Gastrocnemius medialis (tissue), 4 donors: ENCODE data around the gene EXOC6. TPM values are rescaled to one million over a fixed set of nuclear protein-coding genes. Genes with fewer than 3 reads are reported as not detected.

Experiments
- ATAC-seq, 2 donors: fragments of 150-250 bp; one replicate each; pipeline ENCODE4 v1.9.1; 2016
- DNase-seq, 2 donors: peaks; one replicate each; pipeline ENCODE4 v3.0.0-alpha.2; 2019
- H3K27ac ChIP-seq, 4 donors: fragments of 200-600 bp; sonication (generic); 1 replicate in 1 of 4; 2 replicates in 3 of 4; pipeline ENCODE4 v1.5.1; 2016 to 2018; ENCODE audit warnings: mild to moderate bottlenecking in 2 of 4, moderate library complexity in 1 of 4
- H3K27me3 ChIP-seq, 3 donors: fragments of 200-600 bp; sonication (generic) in 2 of 3; 1 replicate in 1 of 3; 2 replicates in 2 of 3; pipeline versions ENCODE4 v1.5.1 to v1.6.0; 2016 to 2019; ENCODE audit warnings: mild to moderate bottlenecking in 1 of 3, moderate library complexity in 1 of 3
- H3K36me3 ChIP-seq, 2 donors: fragments of 200-600 bp; sonication (generic) in 1 of 2; one replicate each; pipeline ENCODE4 v1.5.1; 2017 to 2018
- H3K4me1 ChIP-seq, 2 donors: fragments of 200-600 bp; sonication (generic) in 1 of 2; one replicate each; pipeline ENCODE4 v1.5.1; 2016 to 2017; ENCODE audit warnings: mild to moderate bottlenecking in 2 of 2
- H3K4me3 ChIP-seq, 4 donors: fragments of 200-600 bp; sonication (generic) in 3 of 4; 1 replicate in 1 of 4; 2 replicates in 3 of 4; pipeline ENCODE4 v1.5.1; 2016 to 2019; ENCODE audit warnings: mild to moderate bottlenecking in 2 of 4
- H3K9me3 ChIP-seq, 3 donors: fragments of 200-600 bp; sonication (generic) in 2 of 3; 1 replicate in 1 of 3; 2 replicates in 2 of 3; pipeline ENCODE4 v1.5.1; 2016 to 2019
- CTCF ChIP-seq, 5 experiments: fragments of 450-650 bp in 3 of 5; fragments of 200-600 bp in 2 of 5; sonication (generic) in 2 of 5; IDR thresholded peaks in 4 of 5; conservative IDR thresholded peaks in 1 of 5; 1 replicate in 4 of 5; 2 replicates in 1 of 5; pipeline ENCODE4 v1.5.1; 2016 to 2019; ENCODE audit warnings: antibody characterized with exemption in 5 of 5, mild to moderate bottlenecking in 3 of 5, moderate library complexity in 3 of 5
- POLR2A ChIP-seq, 2 donors: fragments of 450-650 bp; IDR thresholded peaks; one replicate each; pipeline ENCODE4 v1.6.1; 2017; ENCODE audit warnings: antibody characterized with exemption in 2 of 2, mild to moderate bottlenecking in 2 of 2, moderate library complexity in 2 of 2
- in situ Hi-C, 4 donors: fragments of 200-750 bp; cut with MboI; loops; one replicate each; pipeline versions ENCODE4 v1.15.0 to v1.8.0; 2017; ENCODE audit warnings: low sequenced_read_pairs in 4 of 4
- intact Hi-C: fragments of 100-400 bp; cut with DNase I; formaldehyde crosslinking; loops from one replicate; pipeline ENCODE4 v1.15.1; 2023; ENCODE audit warnings: low total_unique reads
- total RNA-seq, 4 donors: library from RNA; depleted of rRNA; stranded (reverse); fragments of >200 nt; gene quantifications; one replicate each; pipeline versions ENCODE4 v1.1.0 to v1.2.3, GENCODE V29; 2016

The EXOC6 gene
- total RNA-seq, 4 donors from 2014 or later, result 11.8 to 16.8 (median 14.6) TPM

DNA sequence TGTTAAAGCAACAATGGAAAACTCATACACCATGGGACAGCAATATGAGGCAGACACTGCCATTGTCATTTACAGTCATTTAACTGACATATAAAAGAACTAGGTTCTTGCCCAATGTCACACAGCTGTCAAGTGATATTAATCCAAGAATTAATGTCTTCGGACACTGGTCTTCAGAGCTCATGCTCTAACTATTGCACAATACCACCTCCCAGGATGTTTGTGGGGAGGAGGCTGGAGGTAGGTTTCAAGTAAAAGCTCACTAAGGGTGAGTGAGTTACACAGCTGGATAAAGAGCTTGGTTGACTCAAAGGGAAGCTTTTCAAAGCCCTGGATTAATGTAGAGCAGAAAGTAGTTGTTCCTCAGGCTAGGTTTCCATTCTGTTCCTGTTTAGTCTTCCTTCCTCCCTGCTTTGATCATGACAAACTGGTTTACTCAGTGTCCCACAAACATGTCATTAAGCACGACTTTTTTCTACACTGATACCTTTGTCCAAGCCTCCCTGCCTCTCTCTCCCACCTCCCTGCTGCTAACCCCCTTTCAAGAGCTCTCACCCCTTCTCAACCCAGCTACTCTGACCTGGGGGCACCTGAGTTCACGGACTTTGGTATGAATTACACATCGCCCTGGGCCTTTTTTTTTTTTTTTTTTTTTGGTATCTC is 987 bp upstream of the EXOC6 start:
- Histone ChIP-seq H3K27me3 (no peaks in the 10 kb centered on the region), H3K27ac (peak overlapping the region; percentile 79 to 95 (median 88)), H3K4me1 (peaks cover 11 to 24% of the 10 kb centered on the region in 2 donors), H3K36me3 (no peaks in the 10 kb centered on the region), H3K9me3 (no peaks in the 10 kb centered on the region), H3K4me3 (peak overlapping the region in 3 of 4 donors; percentile 74 to 99 (median 93))
- intact Hi-C loops, result loop anchor here (5.0 kb wide), 2 partner anchors 275 to 605 kb away; partner anchors contain the start of gene IDE
- DNase-seq (no peak), ATAC-seq (peak in 1 of 2 donors; percentile 7)
- no peak for TF ChIP-seq CTCF (IDR thresholded peaks at IDR 0.05 in 4 of 5, conservative IDR thresholded peaks at IDR 0.05 in 1 of 5)
- no peak for TF ChIP-seq POLR2A (IDR thresholded peaks at IDR 0.05)
- in situ Hi-C loops, result no loop called here

DNA sequence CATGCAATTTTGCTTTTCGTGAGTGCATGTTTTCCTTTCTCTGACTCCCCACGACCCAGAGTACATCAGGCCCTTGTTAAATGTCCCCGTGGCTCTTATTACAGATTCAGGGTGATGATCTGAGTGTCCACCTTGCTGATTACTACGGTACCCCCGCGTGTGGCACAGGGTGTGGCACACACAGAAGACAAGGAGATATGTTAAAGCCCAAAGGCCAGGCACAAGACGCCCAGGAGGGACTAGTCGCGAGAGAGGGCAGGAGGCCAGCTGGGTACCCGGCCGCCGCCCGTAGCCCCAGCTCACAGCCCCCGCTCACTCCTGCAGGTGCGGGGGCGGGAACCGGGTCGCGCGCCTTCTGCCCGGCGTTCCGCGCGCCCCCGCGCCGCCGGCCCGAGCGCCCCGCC is 281 bp upstream of the EXOC6 start:
- in situ Hi-C loops (no loop called here), intact Hi-C loops (loop anchor here (5.0 kb wide), 2 partner anchors 276 to 606 kb away; partner anchors contain the start of gene IDE)
- no peaks in the 10 kb centered on the region for H3K36me3 ChIP-seq
- peak overlapping the region; percentile 79 to 95 (median 88) for H3K27ac ChIP-seq
- H3K4me1 ChIP-seq, result peaks cover 8 to 24% of the 10 kb centered on the region in 2 donors
- TF ChIP-seq POLR2A (IDR thresholded peaks at IDR 0.05), result no peak
- no peak for TF ChIP-seq CTCF (IDR thresholded peaks at IDR 0.05 in 4 of 5, conservative IDR thresholded peaks at IDR 0.05 in 1 of 5)
- ATAC-seq (peak in 1 of 2 donors; percentile 19), DNase-seq (no peak)
- H3K27me3 ChIP-seq, result no peaks in the 10 kb centered on the region
- peak overlapping the region; percentile 74 to 99 (median 94) for H3K4me3 ChIP-seq
- H3K9me3 ChIP-seq, result no peaks in the 10 kb centered on the region

DNA sequence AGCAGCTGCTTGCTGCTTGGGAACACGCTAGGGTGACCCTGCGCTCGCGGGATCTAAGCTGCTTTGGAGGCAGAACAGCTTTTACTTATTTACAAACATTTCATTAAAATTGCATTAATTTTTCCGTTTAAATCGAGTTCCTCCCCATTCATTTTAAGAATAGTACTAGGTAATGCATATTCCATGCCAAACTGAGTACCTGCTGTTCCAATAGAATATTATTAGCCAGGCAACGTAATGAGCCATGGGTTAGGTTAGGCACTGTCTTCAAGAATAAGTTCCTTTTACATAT is 860 bp downstream of the EXOC6 start:
- in situ Hi-C loops, result no loop called here
- Histone ChIP-seq H3K27ac (peak overlapping the region; percentile 79 to 95 (median 88)), H3K36me3 (no peaks in the 10 kb centered on the region), H3K27me3 (no peaks in the 10 kb centered on the region), H3K4me3 (peak overlapping the region; percentile 74 to 99 (median 94)), H3K9me3 (no peaks in the 10 kb centered on the region), H3K4me1 (peaks cover 8 to 21% of the 10 kb centered on the region in 2 donors)
- intact Hi-C loops, result loop anchor here (5.0 kb wide), 2 partner anchors 277 to 607 kb away; partner anchors contain the start of gene IDE
- ATAC-seq, result no peak
- DNase-seq, result no peak
- no peak for TF ChIP-seq POLR2A (IDR thresholded peaks at IDR 0.05)
- TF ChIP-seq CTCF (IDR thresholded peaks at IDR 0.05 in 4 of 5, conservative IDR thresholded peaks at IDR 0.05 in 1 of 5), result no peak

- DNase-seq (no peak), ATAC-seq (no peak)
- Histone ChIP-seq H3K4me3 (peak overlapping the region; percentile 74 to 99 (median 94)), H3K36me3 (no peaks in the 10 kb centered on the region), H3K27ac (peak overlapping the region in 3 of 4 donors; percentile 79 to 95 (median 92)), H3K27me3 (no peaks in the 10 kb centered on the region), H3K4me1 (peaks cover 8 to 21% of the 10 kb centered on the region in 2 donors), H3K9me3 (no peaks in the 10 kb centered on the region)
- TF ChIP-seq CTCF (IDR thresholded peaks at IDR 0.05 in 4 of 5, conservative IDR thresholded peaks at IDR 0.05 in 1 of 5), result no peak
- TF ChIP-seq POLR2A (IDR thresholded peaks at IDR 0.05), result no peak
- in situ Hi-C loops, result no loop called here
- intact Hi-C loops, result loop anchor here (5.0 kb wide), 2 partner anchors 277 to 607 kb away; partner anchors contain the start of gene IDE
These were observed 1.3 kb downstream of the EXOC6 start for GRCh38 chr10:92849576-92850090.
